PC-9 (cell line): Measurements from ENCODE around the gene INPP5A.

Source experiments
- CTCF ChIP-seq: fragments of 200-600 bp; sonication (generic); conservative IDR thresholded peaks from 2 replicates; pipeline ENCODE4 v1.6.1; 2017; ENCODE audit warnings: mixed run types, antibody characterized with exemption, mild to moderate bottlenecking, moderate library complexity
- EZH2 ChIP-seq: fragments of 200-600 bp; sonication (generic); IDR thresholded peaks from 2 replicates; pipeline ENCODE4 v1.8.0; 2017; ENCODE audit warnings: antibody characterized with exemption, low read depth

- TF ChIP-seq CTCF, result no peak
- TF ChIP-seq EZH2, result no peak
These were observed 106.3 kb downstream of the INPP5A start for GRCh38 chr10:132643709-132644526.
